DND-41 (cell line): ENCODE data around the gene ITPR2.

Source experiments
- ATAC-seq: fragments of 200-7000 bp; cut with Tn5 transposase; 3 replicates; pipeline ENCODE4 v1.9.1; 2021; ENCODE audit warnings: low read depth; ENCODE audit not compliant: insufficient read depth
- DNase-seq: peaks from one replicate; pipeline ENCODE4 v3.0.0-alpha.2; 2020
- H2AFZ ChIP-seq: 2 replicates; pipeline ENCODE4 v1.6.0; 2012; ENCODE audit warnings: low read depth, low read length
- H3K27ac ChIP-seq: 2 replicates; pipeline ENCODE4 v1.5.1; 2012; ENCODE audit warnings: low read length, inconsistent platforms
- H3K27me3 ChIP-seq: fragments of 200-600 bp; sonication (generic); 2 replicates; pipeline ENCODE4 v1.6.0; 2012; ENCODE audit warnings: low read length, mild to moderate bottlenecking, inconsistent platforms; ENCODE audit not compliant: insufficient read depth, poor library complexity
- H3K36me3 ChIP-seq: 2 replicates; pipeline ENCODE4 v1.5.1; 2012; ENCODE audit warnings: low read length, inconsistent platforms; ENCODE audit not compliant: insufficient read depth
- H3K4me1 ChIP-seq: 2 replicates; pipeline ENCODE4 v1.5.1; 2012; ENCODE audit warnings: mild to moderate bottlenecking, low read length; ENCODE audit not compliant: insufficient read depth
- H3K4me2 ChIP-seq: 2 replicates; pipeline ENCODE4 v1.6.0; 2012; ENCODE audit warnings: mild to moderate bottlenecking, moderate library complexity, low read length, inconsistent platforms; ENCODE audit not compliant: insufficient read depth
- H3K4me3 ChIP-seq, 2 experiments: fragments of 200-600 bp in 1 of 2; shearing (Covaris generic) in 1 of 2; 2 replicates each; pipeline ENCODE4 v1.5.1; 2012 to 2016; ENCODE audit warnings: inconsistent platforms in 2 of 2, low read length in 2 of 2, mild to moderate bottlenecking in 2 of 2, low read depth in 1 of 2, moderate library complexity in 1 of 2
- H3K79me2 ChIP-seq: 2 replicates; pipeline ENCODE4 v1.6.0; 2012; ENCODE audit warnings: low read length, inconsistent platforms; ENCODE audit not compliant: insufficient read depth
- H3K9ac ChIP-seq: 2 replicates; pipeline ENCODE4 v1.6.0; 2012; ENCODE audit warnings: low read depth, mild to moderate bottlenecking, inconsistent platforms, low read length, moderate library complexity
- H3K9me3 ChIP-seq: 2 replicates; pipeline ENCODE4 v1.5.1; 2012; ENCODE audit warnings: low read length, moderate library complexity, mild to moderate bottlenecking, inconsistent platforms; ENCODE audit not compliant: insufficient read depth, severe bottlenecking
- H4K20me1 ChIP-seq: 2 replicates; pipeline ENCODE4 v1.6.0; 2012; ENCODE audit warnings: low read length; ENCODE audit not compliant: insufficient read depth
- CTCF ChIP-seq: IDR thresholded peaks from 2 replicates; pipeline ENCODE4 v1.5.1; 2012; ENCODE audit warnings: borderline replicate concordance, low read length, moderate library complexity, mild to moderate bottlenecking; ENCODE audit not compliant: poor library complexity, severe bottlenecking; ENCODE audit errors: extremely low read depth
- EZH2 ChIP-seq: IDR thresholded peaks from 3 replicates; pipeline ENCODE4 v1.6.1; 2012; ENCODE audit warnings: borderline replicate concordance, low read depth, mild to moderate bottlenecking, moderate library complexity, low read length, inconsistent platforms; ENCODE audit not compliant: severe bottlenecking

The ITPR2 gene

GRCh38 chr12:26345471-26346003 lies 487.5 kb downstream of the ITPR2 start:
- Histone ChIP-seq H3K4me2 (no peak overlapping the region), H3K9me3 (no peaks in the 10 kb centered on the region), H3K79me2 (no peaks in the 10 kb centered on the region), H3K27me3 (no peaks in the 10 kb centered on the region), H3K9ac (no peak overlapping the region), H2AFZ (no peak overlapping the region), H3K36me3 (0 out of 2 replicates have a peak, but pooled peaks cover 4% of the 10 kb centered on the region), H3K27ac (no peak overlapping the region), H3K4me1 (no peaks in the 10 kb centered on the region), H4K20me1 (no peaks in the 10 kb centered on the region; the same call in 1 of the 2 replicates), H3K4me3 (no peak overlapping the region)
- no peak for ATAC-seq
- no peak for DNase-seq
- TF ChIP-seq CTCF = no peak
- TF ChIP-seq EZH2 = no peak

GRCh38 chr12:26341491-26341890 lies 491.5 kb downstream of the ITPR2 start:
- Histone ChIP-seq H3K4me1 (no peaks in the 10 kb centered on the region), H3K4me3 (no peak overlapping the region), H4K20me1 (no peaks in the 10 kb centered on the region; the same call in 1 of the 2 replicates), H3K9me3 (no peaks in the 10 kb centered on the region), H3K27ac (no peak overlapping the region), H3K79me2 (no peaks in the 10 kb centered on the region), H3K36me3 (peaks cover 25% of the 10 kb centered on the region; the same call in 1 of the 2 replicates), H3K4me2 (no peak overlapping the region), H2AFZ (no peak overlapping the region), H3K9ac (no peak overlapping the region), H3K27me3 (no peaks in the 10 kb centered on the region)
- ATAC-seq (no peak), DNase-seq (no peak)
- no peak for TF ChIP-seq EZH2
- no peak for TF ChIP-seq CTCF

DNA sequence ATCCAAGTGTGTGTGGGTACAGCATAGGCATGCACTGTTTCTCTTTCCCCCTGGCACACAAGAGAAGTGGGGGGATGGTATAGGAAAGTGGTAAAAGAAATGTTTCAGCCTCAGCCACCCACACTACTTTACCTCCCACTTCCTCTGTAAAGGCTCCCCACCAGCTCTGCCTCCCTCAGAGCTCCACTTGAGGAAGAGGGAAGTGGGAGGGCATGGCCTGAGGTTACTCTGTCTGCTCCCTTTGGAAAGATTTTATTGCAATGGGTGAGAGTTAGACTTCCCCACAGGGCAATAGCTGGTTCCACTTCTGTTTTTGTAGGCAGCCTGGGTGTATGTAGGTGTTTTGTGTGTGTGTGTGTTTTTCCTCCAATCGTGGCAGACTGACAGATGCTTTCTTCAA lies 492.3 kb downstream of the ITPR2 start:
- no peak for DNase-seq
- H3K4me3 ChIP-seq = no peak overlapping the region

More for the DNA sequence above, 492.3 kb downstream of the ITPR2 start:
- H3K27me3 ChIP-seq = no peaks in the 10 kb centered on the region
- no peak overlapping the region for H3K4me2 ChIP-seq
- no peak overlapping the region for H2AFZ ChIP-seq
- no peaks in the 10 kb centered on the region for H3K79me2 ChIP-seq
- H3K4me1 ChIP-seq = no peaks in the 10 kb centered on the region
- TF ChIP-seq EZH2 (no peak), CTCF (no peak)
- no peak overlapping the region for H3K27ac ChIP-seq
- H3K36me3 ChIP-seq = peaks cover 31% of the 10 kb centered on the region; the same call in 1 of the 2 replicates
- H4K20me1 ChIP-seq = no peaks in the 10 kb centered on the region; the same call in 1 of the 2 replicates
- no peak overlapping the region for H3K9ac ChIP-seq
- no peaks in the 10 kb centered on the region for H3K9me3 ChIP-seq
- peak; percentile 68 for ATAC-seq
